ENCODE results near the gene CCL22.

The CCL22 gene, protein sequence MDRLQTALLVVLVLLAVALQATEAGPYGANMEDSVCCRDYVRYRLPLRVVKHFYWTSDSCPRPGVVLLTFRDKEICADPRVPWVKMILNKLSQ

DNA sequence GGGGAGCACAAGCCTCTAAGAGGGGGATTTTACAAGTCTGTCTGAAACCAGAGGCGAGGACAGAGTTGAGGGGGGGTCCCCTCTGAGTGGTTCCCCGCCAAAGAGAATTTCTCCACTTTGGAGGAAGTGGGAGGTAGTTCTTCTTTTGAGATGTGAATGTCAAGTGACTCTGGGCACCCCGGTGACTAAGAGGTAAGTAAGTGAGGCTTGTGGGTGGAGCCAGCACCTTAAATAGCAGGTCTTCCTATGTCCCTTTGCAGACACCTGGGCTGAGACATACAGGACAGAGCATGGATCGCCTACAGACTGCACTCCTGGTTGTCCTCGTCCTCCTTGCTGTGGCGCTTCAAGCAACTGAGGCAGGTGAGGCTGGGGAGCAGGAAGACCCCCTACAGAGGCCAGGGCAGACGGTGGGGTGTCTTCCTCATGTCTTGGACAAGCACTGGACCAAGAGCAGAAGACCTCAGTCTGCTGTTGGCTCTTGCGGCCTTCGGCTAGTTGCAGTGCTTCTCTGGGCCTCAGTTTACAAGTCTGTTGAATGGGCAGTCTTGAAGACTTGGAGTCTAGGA, at the start of gene CCL22:
TSS of gene CCL22 (plus strand) at position 257 of the 569 bp plus-strand sequence. CDS start at position 291, 34 bp downstream.
- peak; percentile 74 for DNase-seq (ENCODE audit: low spot score)
- TF ChIP-seq, protein P1, sequence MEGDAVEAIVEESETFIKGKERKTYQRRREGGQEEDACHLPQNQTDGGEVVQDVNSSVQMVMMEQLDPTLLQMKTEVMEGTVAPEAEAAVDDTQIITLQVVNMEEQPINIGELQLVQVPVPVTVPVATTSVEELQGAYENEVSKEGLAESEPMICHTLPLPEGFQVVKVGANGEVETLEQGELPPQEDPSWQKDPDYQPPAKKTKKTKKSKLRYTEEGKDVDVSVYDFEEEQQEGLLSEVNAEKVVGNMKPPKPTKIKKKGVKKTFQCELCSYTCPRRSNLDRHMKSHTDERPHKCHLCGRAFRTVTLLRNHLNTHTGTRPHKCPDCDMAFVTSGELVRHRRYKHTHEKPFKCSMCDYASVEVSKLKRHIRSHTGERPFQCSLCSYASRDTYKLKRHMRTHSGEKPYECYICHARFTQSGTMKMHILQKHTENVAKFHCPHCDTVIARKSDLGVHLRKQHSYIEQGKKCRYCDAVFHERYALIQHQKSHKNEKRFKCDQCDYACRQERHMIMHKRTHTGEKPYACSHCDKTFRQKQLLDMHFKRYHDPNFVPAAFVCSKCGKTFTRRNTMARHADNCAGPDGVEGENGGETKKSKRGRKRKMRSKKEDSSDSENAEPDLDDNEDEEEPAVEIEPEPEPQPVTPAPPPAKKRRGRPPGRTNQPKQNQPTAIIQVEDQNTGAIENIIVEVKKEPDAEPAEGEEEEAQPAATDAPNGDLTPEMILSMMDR (IDR thresholded peaks at IDR 0.05; ENCODE audit: extremely low read depth, insufficient read depth, missing control alignments), result no peak
- in situ Hi-C loops (cut with MboI; ENCODE audit: low pct_unique_long_range_greater_than_20kb, low sequenced_read_pairs, unreplicated experiment), result no loop called here

DNA sequence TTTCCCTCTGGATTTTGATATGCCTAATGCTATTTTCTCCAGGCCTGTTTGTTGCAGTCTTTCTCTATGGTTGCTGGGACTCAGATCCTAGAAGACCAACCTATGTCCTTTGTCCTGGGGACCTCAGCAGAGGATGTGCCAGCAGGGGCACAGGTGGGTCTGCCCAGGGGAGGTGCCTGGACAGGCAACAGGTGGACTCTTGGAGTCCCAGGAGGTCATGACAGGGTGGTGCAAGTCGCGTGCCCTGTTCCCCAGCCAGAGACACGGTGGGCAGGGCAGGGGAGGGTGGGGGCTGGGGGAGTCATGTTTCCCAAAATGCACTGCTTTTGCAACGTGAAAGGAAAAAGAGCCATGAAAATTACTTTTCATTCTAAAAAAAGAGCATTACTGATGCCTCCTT, 47.8 kb upstream of the CCL22 start:
- no peak for DNase-seq (ENCODE audit: low spot score)
- in situ Hi-C loops (cut with MboI; ENCODE audit: low pct_unique_long_range_greater_than_20kb, low sequenced_read_pairs, unreplicated experiment), result no loop called here
- TF ChIP-seq, protein P1 (IDR thresholded peaks at IDR 0.05; ENCODE audit: extremely low read depth, insufficient read depth, missing control alignments), result no peak

DNA sequence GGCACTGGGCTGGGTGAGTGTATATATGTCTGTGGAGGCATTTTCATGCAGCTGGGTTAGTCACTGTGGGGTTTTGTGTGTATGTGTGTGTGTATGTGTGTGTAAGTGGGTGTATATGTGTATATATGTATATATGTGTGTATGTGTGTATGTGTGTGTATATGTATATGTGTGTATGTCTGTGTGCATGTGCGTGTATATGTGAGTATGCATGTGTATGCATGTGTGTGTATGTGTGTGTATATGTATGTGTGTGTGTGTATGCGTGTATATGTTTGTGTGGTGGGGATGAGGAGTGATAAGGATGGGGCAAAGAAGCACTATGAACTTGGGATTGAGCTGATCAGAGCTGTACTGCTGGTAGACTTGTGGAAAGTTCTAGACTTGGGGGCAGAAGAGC, 45.1 kb upstream of the CCL22 start:
- DNase-seq (ENCODE audit: low spot score), result peak; percentile 3
- TF ChIP-seq, protein P1 (IDR thresholded peaks at IDR 0.05; ENCODE audit: extremely low read depth, insufficient read depth, missing control alignments), result no peak
- in situ Hi-C loops (cut with MboI; ENCODE audit: low pct_unique_long_range_greater_than_20kb, low sequenced_read_pairs, unreplicated experiment), result no loop called here

DNA sequence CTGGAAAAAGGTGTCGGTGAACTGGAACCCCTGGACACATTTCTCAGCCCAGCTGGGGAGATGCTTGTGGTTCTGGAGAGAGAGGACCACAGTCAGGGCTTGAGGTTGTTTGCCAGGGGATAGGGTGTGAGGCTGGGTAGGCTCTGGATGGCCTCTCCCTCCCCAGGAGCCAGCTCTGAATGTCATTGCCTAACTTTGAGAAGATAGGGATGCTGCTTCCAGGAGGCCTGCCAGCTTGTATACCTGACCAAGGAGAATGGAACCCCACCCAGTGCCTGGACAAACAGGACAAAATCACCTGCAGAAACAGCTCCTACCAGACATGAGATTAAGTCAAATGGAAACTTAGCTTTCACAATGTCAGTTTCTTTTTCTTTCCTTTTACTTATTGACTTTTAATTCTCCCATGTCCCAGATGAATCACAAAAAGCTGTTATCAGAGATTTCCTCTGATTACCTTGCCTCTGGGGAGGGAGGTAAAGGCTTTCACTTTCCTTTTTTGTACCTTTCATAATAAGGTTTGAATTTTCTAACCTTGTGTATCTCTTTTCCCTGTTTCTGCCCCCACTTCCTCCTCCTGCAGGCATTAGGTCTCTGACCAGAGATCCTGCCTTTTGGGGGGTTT, 44.3 kb upstream of the CCL22 start:
- TF ChIP-seq, protein P1 (IDR thresholded peaks at IDR 0.05; ENCODE audit: extremely low read depth, insufficient read depth, missing control alignments), result no peak
- in situ Hi-C loops (cut with MboI; ENCODE audit: low pct_unique_long_range_greater_than_20kb, low sequenced_read_pairs, unreplicated experiment), result no loop called here
- DNase-seq (ENCODE audit: low spot score), result peak; percentile 31

DNA sequence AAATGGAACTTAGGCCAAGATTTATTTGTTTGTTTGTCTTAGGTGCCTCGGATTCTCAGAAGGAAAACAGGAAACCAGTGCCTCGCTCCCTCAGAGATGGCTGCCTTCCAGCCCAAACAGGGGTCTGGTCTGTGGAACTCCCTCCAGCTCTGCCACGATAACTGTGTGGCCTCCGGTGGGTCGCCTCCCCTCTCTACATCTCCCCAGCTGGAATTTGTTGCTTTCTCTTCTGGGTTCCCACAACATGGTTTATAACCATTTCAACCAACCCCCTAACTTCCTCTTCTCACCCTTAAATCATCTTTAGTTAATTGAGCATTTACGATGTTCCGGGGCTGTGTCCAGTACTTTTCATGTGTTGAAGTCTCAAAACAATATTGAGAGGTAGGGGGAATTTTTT, 43.2 kb upstream of the CCL22 start:
- in situ Hi-C loops (cut with MboI; ENCODE audit: low pct_unique_long_range_greater_than_20kb, low sequenced_read_pairs, unreplicated experiment), result no loop called here
- TF ChIP-seq, protein P1 (IDR thresholded peaks at IDR 0.05; ENCODE audit: extremely low read depth, insufficient read depth, missing control alignments), result no peak

DNA sequence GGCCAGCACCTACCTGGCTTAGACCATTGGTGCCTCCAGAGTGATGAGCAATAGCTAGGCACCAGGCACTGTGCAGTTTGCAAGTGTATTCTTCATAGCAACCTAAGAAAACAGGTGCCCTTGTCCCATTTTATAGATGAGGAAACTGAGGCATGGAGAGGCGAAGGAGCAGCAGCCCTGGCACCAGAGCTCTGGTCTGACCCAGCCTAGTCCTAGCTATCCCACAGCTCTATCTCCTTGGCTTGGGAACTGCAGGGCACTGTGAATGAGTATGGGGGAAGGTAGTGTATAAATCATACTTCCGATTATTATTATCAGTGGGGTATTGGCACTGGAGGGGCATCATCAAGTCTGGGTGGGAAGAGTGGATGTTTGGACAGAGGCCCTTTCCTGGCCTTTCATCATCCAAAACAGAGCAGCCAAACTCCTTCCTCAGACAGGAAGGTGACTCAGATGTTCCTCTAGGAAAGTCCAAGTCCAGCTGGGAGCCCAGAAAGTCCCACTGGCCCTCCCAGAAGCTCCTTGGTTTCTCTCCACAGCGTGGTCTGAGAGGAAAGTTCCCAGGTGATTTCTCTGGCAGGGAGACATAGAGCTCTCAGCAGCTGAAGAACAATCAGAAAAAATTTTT, 42.1 kb upstream of the CCL22 start:
- DNase-seq (ENCODE audit: low spot score), result no peak
- in situ Hi-C loops (cut with MboI; ENCODE audit: low pct_unique_long_range_greater_than_20kb, low sequenced_read_pairs, unreplicated experiment), result no loop called here
- TF ChIP-seq, protein P1 (IDR thresholded peaks at IDR 0.05; ENCODE audit: extremely low read depth, insufficient read depth, missing control alignments), result no peak

More for the DNA sequence above, 43.2 kb upstream of the CCL22 start:
- no peak for DNase-seq (ENCODE audit: low spot score)
